HEK293 (cell line): ENCODE data around the gene VAT1.

ENCODE experiments used
- CTCF ChIA-PET: fragments of 350-600 bp; formaldehyde crosslinking; extraction: SDS; loops from one replicate; lab custom pipeline; 2021; ENCODE audit warnings: antibody characterized with exemption; lab: Yijun Ruan, JAX
- POLR2A ChIA-PET: fragments of 300-600 bp; formaldehyde crosslinking; extraction: SDS; loops from one replicate; lab custom pipeline; 2020; ENCODE audit warnings: antibody characterized with exemption, inconsistent platforms; lab: Yijun Ruan, JAX
- H3K27ac ChIP-seq: fragments of 200-500 bp; sonication (Bioruptor generic); 2 replicates; pipeline ENCODE4 v1.5.1; 2014; ENCODE audit warnings: low read depth, low read length, control low read depth, inconsistent platforms; ENCODE audit errors: extremely low read depth
- H3K36me3 ChIP-seq, 2 experiments: fragments of 200-500 bp in 1 of 2; sonication (Bioruptor generic) in 1 of 2; 1 replicate in 1 of 2; 2 replicates in 1 of 2; pipeline ENCODE4 v1.5.1; 2014 to 2017; ENCODE audit warnings: inconsistent platforms in 2 of 2, low read length in 2 of 2; ENCODE audit not compliant: control insufficient read depth in 2 of 2, insufficient read depth in 1 of 2
- H3K4me1 ChIP-seq: fragments of 200-500 bp; sonication (Bioruptor generic); 2 replicates; pipeline ENCODE4 v1.5.1; 2014; ENCODE audit warnings: mild to moderate bottlenecking, low read length, inconsistent platforms; ENCODE audit not compliant: control insufficient read depth, insufficient read depth
- H3K4me3 ChIP-seq: 2 replicates; pipeline ENCODE4 v1.5.1; 2011; ENCODE audit warnings: low read depth, mild to moderate bottlenecking, control low read depth, low read length, moderate library complexity
- H3K9me3 ChIP-seq: fragments of 200-500 bp; sonication (Bioruptor generic); 2 replicates; pipeline ENCODE4 v1.5.1; 2014; ENCODE audit warnings: low read depth, low read length, inconsistent platforms; ENCODE audit not compliant: control insufficient read depth, insufficient read depth
- FEZF1 ChIP-seq: fragments of 450-650 bp; formaldehyde crosslinking; IDR thresholded peaks from 2 replicates; pipeline ENCODE4 v1.5.1; 2016; ENCODE audit warnings: missing biosample characterization, missing genetic modification characterization
- IKZF3 ChIP-seq: fragments of 450-650 bp; IDR thresholded peaks from 2 replicates; pipeline ENCODE4 v1.5.0; 2018; ENCODE audit warnings: missing biosample characterization, mild to moderate bottlenecking, missing genetic modification characterization, moderate library complexity
- MYNN ChIP-seq: fragments of 450-650 bp; formaldehyde crosslinking; IDR thresholded peaks from 2 replicates; pipeline ENCODE4 v1.5.1; 2016; ENCODE audit warnings: missing biosample characterization, missing genetic modification characterization, borderline replicate concordance
- PRDM4 ChIP-seq: fragments of 450-650 bp; formaldehyde crosslinking; IDR thresholded peaks from 2 replicates; pipeline ENCODE4 v1.5.1; 2017; ENCODE audit warnings: missing biosample characterization, missing genetic modification characterization
- PRDM6 ChIP-seq: fragments of 450-650 bp; formaldehyde crosslinking; IDR thresholded peaks from 2 replicates; pipeline ENCODE4 v1.5.1; 2017; ENCODE audit warnings: missing biosample characterization, missing genetic modification characterization
- SCRT2 ChIP-seq: fragments of 450-650 bp; formaldehyde crosslinking; IDR thresholded peaks from 2 replicates; pipeline ENCODE4 v1.5.1; 2016; ENCODE audit warnings: missing biosample characterization, missing genetic modification characterization
- ZNF121 ChIP-seq: fragments of 450-650 bp; formaldehyde crosslinking; IDR thresholded peaks from 2 replicates; pipeline ENCODE4 v1.5.1; 2016; ENCODE audit warnings: missing biosample characterization, missing genetic modification characterization
- ZNF530 ChIP-seq: fragments of 450-650 bp; formaldehyde crosslinking; IDR thresholded peaks from 2 replicates; pipeline ENCODE4 v1.5.1; 2016; ENCODE audit warnings: low read depth, missing biosample characterization, missing genetic modification characterization
- ZNF561 ChIP-seq: fragments of 450-650 bp; IDR thresholded peaks from 2 replicates; pipeline ENCODE4 v1.5.1; 2018; ENCODE audit warnings: missing biosample characterization, missing genetic modification characterization, borderline replicate concordance
- ZNF580 ChIP-seq: fragments of 450-650 bp; formaldehyde crosslinking; IDR thresholded peaks from 2 replicates; pipeline ENCODE4 v1.5.1; 2016; ENCODE audit warnings: missing biosample characterization, missing genetic modification characterization
- TF ChIP-seq, protein P1 (sequence below): fragments of 450-650 bp; formaldehyde crosslinking; IDR thresholded peaks from 2 replicates; pipeline ENCODE4 v1.5.1; 2017; ENCODE audit warnings: missing biosample characterization, missing genetic modification characterization
- TF ChIP-seq, protein P2 (sequence below): fragments of 450-650 bp; formaldehyde crosslinking; IDR thresholded peaks from 2 replicates; pipeline ENCODE4 v1.5.1; 2016; ENCODE audit warnings: missing biosample characterization, missing genetic modification characterization, borderline replicate concordance
- TF ChIP-seq, protein P3 (sequence below): fragments of 450-650 bp; formaldehyde crosslinking; IDR thresholded peaks from 2 replicates; pipeline ENCODE4 v1.5.0; 2017; ENCODE audit warnings: missing biosample characterization, missing genetic modification characterization, borderline replicate concordance

VAT1 gene

GRCh38 chr17:43026595-43026994, 4.4 kb upstream of the VAT1 start:
- Histone ChIP-seq H3K4me1 (no peaks in the 10 kb centered on the region; the same call in 1 of the 2 replicates), H3K4me3 (no peak overlapping the region), H3K9me3 (no peaks in the 10 kb centered on the region), H3K27ac (no peak overlapping the region), H3K36me3 (peaks cover 0 to 14% of the 10 kb centered on the region in 2 experiments; a peak in 1 of 3 replicates)
- ChIA-PET POLR2A (no interaction called here), CTCF (no interaction called here)
- 0 out of 2 replicates have a peak, but pooled peaks have one; percentile 32 for TF ChIP-seq PRDM6 (tag by site-specific recombination)
- TF ChIP-seq IKZF3 (tag by site-specific recombination) = 0 out of 2 replicates have a peak, but pooled peaks have one; percentile 26
- TF ChIP-seq PRDM4 (tag by site-specific recombination) = peak; percentile 43; the same call in 1 of the 2 replicates
- TF ChIP-seq FEZF1 (tag by site-specific recombination) = peak; percentile 80
- TF ChIP-seq, protein P1, sequence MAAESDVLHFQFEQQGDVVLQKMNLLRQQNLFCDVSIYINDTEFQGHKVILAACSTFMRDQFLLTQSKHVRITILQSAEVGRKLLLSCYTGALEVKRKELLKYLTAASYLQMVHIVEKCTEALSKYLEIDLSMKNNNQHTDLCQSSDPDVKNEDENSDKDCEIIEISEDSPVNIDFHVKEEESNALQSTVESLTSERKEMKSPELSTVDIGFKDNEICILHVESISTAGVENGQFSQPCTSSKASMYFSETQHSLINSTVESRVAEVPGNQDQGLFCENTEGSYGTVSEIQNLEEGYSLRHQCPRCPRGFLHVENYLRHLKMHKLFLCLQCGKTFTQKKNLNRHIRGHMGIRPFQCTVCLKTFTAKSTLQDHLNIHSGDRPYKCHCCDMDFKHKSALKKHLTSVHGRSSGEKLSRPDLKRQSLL (tag by site-specific recombination) = 0 out of 2 replicates have a peak, but pooled peaks have one; percentile 62
- TF ChIP-seq, protein P2, sequence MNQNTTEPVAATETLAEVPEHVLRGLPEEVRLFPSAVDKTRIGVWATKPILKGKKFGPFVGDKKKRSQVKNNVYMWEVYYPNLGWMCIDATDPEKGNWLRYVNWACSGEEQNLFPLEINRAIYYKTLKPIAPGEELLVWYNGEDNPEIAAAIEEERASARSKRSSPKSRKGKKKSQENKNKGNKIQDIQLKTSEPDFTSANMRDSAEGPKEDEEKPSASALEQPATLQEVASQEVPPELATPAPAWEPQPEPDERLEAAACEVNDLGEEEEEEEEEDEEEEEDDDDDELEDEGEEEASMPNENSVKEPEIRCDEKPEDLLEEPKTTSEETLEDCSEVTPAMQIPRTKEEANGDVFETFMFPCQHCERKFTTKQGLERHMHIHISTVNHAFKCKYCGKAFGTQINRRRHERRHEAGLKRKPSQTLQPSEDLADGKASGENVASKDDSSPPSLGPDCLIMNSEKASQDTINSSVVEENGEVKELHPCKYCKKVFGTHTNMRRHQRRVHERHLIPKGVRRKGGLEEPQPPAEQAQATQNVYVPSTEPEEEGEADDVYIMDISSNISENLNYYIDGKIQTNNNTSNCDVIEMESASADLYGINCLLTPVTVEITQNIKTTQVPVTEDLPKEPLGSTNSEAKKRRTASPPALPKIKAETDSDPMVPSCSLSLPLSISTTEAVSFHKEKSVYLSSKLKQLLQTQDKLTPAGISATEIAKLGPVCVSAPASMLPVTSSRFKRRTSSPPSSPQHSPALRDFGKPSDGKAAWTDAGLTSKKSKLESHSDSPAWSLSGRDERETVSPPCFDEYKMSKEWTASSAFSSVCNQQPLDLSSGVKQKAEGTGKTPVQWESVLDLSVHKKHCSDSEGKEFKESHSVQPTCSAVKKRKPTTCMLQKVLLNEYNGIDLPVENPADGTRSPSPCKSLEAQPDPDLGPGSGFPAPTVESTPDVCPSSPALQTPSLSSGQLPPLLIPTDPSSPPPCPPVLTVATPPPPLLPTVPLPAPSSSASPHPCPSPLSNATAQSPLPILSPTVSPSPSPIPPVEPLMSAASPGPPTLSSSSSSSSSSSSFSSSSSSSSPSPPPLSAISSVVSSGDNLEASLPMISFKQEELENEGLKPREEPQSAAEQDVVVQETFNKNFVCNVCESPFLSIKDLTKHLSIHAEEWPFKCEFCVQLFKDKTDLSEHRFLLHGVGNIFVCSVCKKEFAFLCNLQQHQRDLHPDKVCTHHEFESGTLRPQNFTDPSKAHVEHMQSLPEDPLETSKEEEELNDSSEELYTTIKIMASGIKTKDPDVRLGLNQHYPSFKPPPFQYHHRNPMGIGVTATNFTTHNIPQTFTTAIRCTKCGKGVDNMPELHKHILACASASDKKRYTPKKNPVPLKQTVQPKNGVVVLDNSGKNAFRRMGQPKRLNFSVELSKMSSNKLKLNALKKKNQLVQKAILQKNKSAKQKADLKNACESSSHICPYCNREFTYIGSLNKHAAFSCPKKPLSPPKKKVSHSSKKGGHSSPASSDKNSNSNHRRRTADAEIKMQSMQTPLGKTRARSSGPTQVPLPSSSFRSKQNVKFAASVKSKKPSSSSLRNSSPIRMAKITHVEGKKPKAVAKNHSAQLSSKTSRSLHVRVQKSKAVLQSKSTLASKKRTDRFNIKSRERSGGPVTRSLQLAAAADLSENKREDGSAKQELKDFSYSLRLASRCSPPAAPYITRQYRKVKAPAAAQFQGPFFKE = no peak
- TF ChIP-seq ZNF561 = peak; percentile 53; the same call in 1 of the 2 replicates
- no peak for TF ChIP-seq ZNF121 (tag by site-specific recombination)

- Histone ChIP-seq H3K9me3 (no peaks in the 10 kb centered on the region), H3K4me1 (no peaks in the 10 kb centered on the region; the same call in 1 of the 2 replicates), H3K4me3 (no peak overlapping the region), H3K27ac (peak overlapping the region; percentile 22; the same call in 1 of the 2 replicates), H3K36me3 (peaks cover 0 to 14% of the 10 kb centered on the region in 2 experiments; a peak in 1 of 3 replicates)
- ChIA-PET CTCF (no interaction called here), POLR2A (interaction anchor here (0.6 to 1.0 kb wide), 4 partner anchors 21 to 505 kb away, joined by 4 read pairs; no protein-coding TSS in a partner anchor)
- peak; percentile 49; the same call in 1 of the 2 replicates for TF ChIP-seq SCRT2 (tag by site-specific recombination)
- no peak for TF ChIP-seq ZNF530 (tag by site-specific recombination)
- TF ChIP-seq, protein P3, sequence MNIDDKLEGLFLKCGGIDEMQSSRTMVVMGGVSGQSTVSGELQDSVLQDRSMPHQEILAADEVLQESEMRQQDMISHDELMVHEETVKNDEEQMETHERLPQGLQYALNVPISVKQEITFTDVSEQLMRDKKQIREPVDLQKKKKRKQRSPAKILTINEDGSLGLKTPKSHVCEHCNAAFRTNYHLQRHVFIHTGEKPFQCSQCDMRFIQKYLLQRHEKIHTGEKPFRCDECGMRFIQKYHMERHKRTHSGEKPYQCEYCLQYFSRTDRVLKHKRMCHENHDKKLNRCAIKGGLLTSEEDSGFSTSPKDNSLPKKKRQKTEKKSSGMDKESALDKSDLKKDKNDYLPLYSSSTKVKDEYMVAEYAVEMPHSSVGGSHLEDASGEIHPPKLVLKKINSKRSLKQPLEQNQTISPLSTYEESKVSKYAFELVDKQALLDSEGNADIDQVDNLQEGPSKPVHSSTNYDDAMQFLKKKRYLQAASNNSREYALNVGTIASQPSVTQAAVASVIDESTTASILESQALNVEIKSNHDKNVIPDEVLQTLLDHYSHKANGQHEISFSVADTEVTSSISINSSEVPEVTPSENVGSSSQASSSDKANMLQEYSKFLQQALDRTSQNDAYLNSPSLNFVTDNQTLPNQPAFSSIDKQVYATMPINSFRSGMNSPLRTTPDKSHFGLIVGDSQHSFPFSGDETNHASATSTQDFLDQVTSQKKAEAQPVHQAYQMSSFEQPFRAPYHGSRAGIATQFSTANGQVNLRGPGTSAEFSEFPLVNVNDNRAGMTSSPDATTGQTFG (tag by site-specific recombination) = no peak
- peak; percentile 93 for TF ChIP-seq MYNN (tag by site-specific recombination)
- 0 out of 2 replicates have a peak, but pooled peaks have one; percentile 4 for TF ChIP-seq IKZF3 (tag by site-specific recombination)
- TF ChIP-seq ZNF580 (tag by site-specific recombination) = no peak
Observed at GRCh38 chr17:43025766-43026537, 3.8 kb upstream of the VAT1 start.
